MM.1S (cell line): ENCODE data around the gene HACL1.

Experiments
- DNase-seq: peaks from one replicate; pipeline ENCODE4 v3.0.0-alpha.2; 2015
- H2AFZ ChIP-seq: fragments of 300-600 bp; sonication (generic); 2 replicates; pipeline ENCODE4 v1.6.0; 2016; ENCODE audit warnings: antibody characterized with exemption, low read length
- H3F3A ChIP-seq: fragments of 300-600 bp; sonication (generic); 2 replicates; pipeline ENCODE4 v1.6.1; 2016; ENCODE audit warnings: mild to moderate bottlenecking, antibody characterized with exemption, low read length, moderate library complexity, mixed read lengths; ENCODE audit not compliant: insufficient read depth
- H3K27ac ChIP-seq: fragments of 300-600 bp; sonication (generic); 2 replicates; pipeline ENCODE4 v1.5.1; 2016; ENCODE audit warnings: mild to moderate bottlenecking, low read length
- H3K27me3 ChIP-seq: fragments of 300-600 bp; sonication (generic); replicated peaks from 2 replicates; pipeline ENCODE4 v1.6.0; 2016; ENCODE audit warnings: low read length; ENCODE audit not compliant: insufficient read depth
- H3K36me3 ChIP-seq: fragments of 300-600 bp; sonication (generic); replicated peaks from 2 replicates; pipeline ENCODE4 v1.6.1; 2016; ENCODE audit warnings: mild to moderate bottlenecking, low read length, mixed read lengths; ENCODE audit not compliant: insufficient read depth
- H3K4me1 ChIP-seq: fragments of 300-600 bp; sonication (generic); 2 replicates; pipeline ENCODE4 v1.6.1; 2016; ENCODE audit warnings: low read length, mixed read lengths
- H3K4me2 ChIP-seq: fragments of 300-600 bp; sonication (generic); 2 replicates; pipeline ENCODE4 v1.6.0; 2016; ENCODE audit warnings: low read depth, low read length
- H3K4me3 ChIP-seq: fragments of 300-600 bp; sonication (generic); 2 replicates; pipeline ENCODE4 v1.5.1; 2016; ENCODE audit warnings: low read length, mixed read lengths
- H3K79me2 ChIP-seq: fragments of 300-600 bp; sonication (generic); 2 replicates; pipeline ENCODE4 v1.6.1; 2016; ENCODE audit warnings: mixed run types, low read length, mixed read lengths
- H3K9ac ChIP-seq: fragments of 300-600 bp; sonication (generic); 2 replicates; pipeline ENCODE4 v1.6.1; 2016; ENCODE audit warnings: low read length, mixed read lengths
- H3K9me2 ChIP-seq: fragments of 300-600 bp; sonication (generic); replicated peaks from 2 replicates; pipeline ENCODE4 v1.6.1; 2016; ENCODE audit warnings: mild to moderate bottlenecking, low read length, mixed read lengths; ENCODE audit not compliant: insufficient read depth
- H3K9me3 ChIP-seq: fragments of 300-600 bp; sonication (generic); replicated peaks from 2 replicates; pipeline ENCODE4 v1.6.1; 2016; ENCODE audit warnings: mild to moderate bottlenecking, low read length, mixed read lengths; ENCODE audit not compliant: insufficient read depth
- H4K20me1 ChIP-seq: fragments of 300-600 bp; sonication (generic); 2 replicates; pipeline ENCODE4 v1.6.1; 2016; ENCODE audit warnings: mild to moderate bottlenecking, low read length, moderate library complexity, mixed read lengths; ENCODE audit not compliant: insufficient read depth
- EZH2 ChIP-seq: fragments of 300-600 bp; sonication (generic); optimal IDR thresholded peaks from 2 replicates; pipeline ENCODE3; 2017; ENCODE audit warnings: low read depth, mild to moderate bottlenecking, antibody characterized with exemption, low read length, mixed read lengths
- EZH2phosphoT487 ChIP-seq: fragments of 300-600 bp; sonication (generic); IDR thresholded peaks from 2 replicates; pipeline ENCODE4 v1.6.1; 2018; ENCODE audit warnings: antibody characterized with exemption, low read length
- TF ChIP-seq, protein P1 (sequence below): fragments of 300-600 bp; sonication (generic); IDR thresholded peaks from 2 replicates; pipeline ENCODE4 v1.5.1; 2016; ENCODE audit warnings: antibody characterized with exemption, low read length, mixed read lengths

HACL1 gene

DNA sequence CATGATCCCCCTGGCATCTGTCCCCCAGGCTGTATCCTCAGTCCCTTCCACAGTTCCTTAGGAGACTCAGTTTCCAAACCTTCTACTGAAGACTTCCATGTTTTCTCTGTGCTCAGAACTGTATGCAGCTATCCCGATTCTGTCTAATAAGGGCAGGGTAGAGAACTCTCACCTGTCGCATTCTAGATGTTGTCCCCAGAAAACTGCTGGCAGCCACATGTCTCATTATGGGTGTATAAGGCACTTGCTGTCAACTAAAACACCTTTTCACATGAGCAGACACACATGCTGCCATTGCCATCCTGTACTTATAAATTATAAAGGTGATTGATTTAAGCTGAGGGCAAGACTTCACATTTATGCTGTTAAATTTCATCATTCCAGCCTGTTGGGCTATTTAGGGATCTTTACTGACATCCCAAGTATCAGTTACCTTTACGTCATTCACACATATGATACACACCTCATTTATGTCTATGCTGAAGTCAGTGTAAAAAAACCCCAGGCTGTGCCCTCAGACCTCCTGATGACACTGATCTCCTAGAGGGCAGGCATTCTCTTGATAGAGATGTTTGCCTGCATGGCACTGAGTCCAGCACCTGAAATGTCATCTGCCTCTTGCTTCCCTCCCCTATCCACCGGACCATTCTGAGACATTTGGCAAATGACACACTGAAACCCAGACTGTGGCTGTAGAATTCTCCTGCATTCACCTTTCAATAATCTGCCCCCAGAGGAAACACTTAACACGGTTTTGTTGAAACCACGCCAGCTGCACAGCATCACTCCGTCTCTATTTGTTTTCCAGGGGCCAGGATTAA, 36.0 kb upstream of the HACL1 start:
- no peak overlapping the region for H2AFZ ChIP-seq
- H3K9ac ChIP-seq = peak overlapping the region; percentile 5; the same call in 1 of the 2 replicates
- no peak overlapping the region for H3K4me3 ChIP-seq
- H3K4me1 ChIP-seq = peaks cover 22% of the 10 kb centered on the region
- no peaks in the 10 kb centered on the region for H3K79me2 ChIP-seq
- peak; percentile 65 for DNase-seq
- no peaks in the 10 kb centered on the region for H3K36me3 ChIP-seq
- H4K20me1 ChIP-seq = no peaks in the 10 kb centered on the region
- no peaks in the 10 kb centered on the region for H3K27me3 ChIP-seq
- no peaks in the 10 kb centered on the region for H3K9me3 ChIP-seq
- peak overlapping the region; percentile 64; the same call in 1 of the 2 replicates for H3K27ac ChIP-seq
- H3K4me2 ChIP-seq = peak overlapping the region; percentile 35
- H3F3A ChIP-seq = peaks cover 10% of the 10 kb centered on the region
- no peak for TF ChIP-seq EZH2phosphoT487
- no peak for TF ChIP-seq EZH2
- TF ChIP-seq, protein P1, sequence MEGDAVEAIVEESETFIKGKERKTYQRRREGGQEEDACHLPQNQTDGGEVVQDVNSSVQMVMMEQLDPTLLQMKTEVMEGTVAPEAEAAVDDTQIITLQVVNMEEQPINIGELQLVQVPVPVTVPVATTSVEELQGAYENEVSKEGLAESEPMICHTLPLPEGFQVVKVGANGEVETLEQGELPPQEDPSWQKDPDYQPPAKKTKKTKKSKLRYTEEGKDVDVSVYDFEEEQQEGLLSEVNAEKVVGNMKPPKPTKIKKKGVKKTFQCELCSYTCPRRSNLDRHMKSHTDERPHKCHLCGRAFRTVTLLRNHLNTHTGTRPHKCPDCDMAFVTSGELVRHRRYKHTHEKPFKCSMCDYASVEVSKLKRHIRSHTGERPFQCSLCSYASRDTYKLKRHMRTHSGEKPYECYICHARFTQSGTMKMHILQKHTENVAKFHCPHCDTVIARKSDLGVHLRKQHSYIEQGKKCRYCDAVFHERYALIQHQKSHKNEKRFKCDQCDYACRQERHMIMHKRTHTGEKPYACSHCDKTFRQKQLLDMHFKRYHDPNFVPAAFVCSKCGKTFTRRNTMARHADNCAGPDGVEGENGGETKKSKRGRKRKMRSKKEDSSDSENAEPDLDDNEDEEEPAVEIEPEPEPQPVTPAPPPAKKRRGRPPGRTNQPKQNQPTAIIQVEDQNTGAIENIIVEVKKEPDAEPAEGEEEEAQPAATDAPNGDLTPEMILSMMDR = no peak; the same call in 1 of the 2 replicates
- no peaks in the 10 kb centered on the region for H3K9me2 ChIP-seq

DNA sequence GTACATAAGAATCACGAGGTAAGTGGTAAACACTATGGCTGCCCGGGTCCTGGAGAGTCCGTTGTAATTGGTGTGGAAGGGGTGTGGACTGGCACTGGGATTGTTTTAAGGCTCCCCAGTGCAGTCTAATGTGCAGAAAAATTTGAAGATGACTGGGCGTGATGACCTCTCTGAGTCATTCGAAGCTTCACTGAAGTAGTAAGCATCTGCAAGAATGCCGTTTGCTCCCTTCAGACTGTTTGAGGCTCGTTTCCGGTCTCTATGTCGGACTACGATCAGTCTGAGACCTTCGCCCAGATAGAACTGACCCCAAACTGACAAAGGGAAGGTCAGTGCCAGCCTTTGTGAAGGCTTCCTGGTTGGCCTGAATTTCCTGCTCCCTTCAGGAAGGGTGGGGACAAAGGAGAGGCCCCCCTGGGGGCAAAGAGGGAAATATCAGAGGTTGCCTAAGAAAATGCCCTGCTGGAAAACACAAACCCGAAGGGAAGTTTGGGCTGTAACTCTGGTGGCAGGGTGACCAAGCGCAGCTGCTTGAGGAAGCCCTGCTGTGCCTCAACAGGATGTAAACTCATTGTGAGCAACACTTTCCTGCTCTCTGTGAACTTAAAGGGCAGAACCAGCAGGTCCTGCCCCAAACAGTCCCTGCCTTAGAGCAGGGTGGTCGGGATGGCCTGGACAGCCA, 34.8 kb upstream of the HACL1 start:
- H3K27me3 ChIP-seq = no peaks in the 10 kb centered on the region
- H3K4me1 ChIP-seq = peaks cover 22% of the 10 kb centered on the region
- no peak for DNase-seq
- H3K9me3 ChIP-seq = no peaks in the 10 kb centered on the region
- TF ChIP-seq EZH2phosphoT487 = no peak
- TF ChIP-seq, protein P1 = no peak
- TF ChIP-seq EZH2 = no peak
- H3K9ac ChIP-seq = no peak overlapping the region
- no peak overlapping the region for H3K27ac ChIP-seq
- H3K79me2 ChIP-seq = no peaks in the 10 kb centered on the region
- no peak overlapping the region for H3K4me3 ChIP-seq
- no peaks in the 10 kb centered on the region for H3K9me2 ChIP-seq
- no peak overlapping the region for H2AFZ ChIP-seq
- H3K4me2 ChIP-seq = no peak overlapping the region
- H4K20me1 ChIP-seq = no peaks in the 10 kb centered on the region
- peaks cover 10% of the 10 kb centered on the region for H3F3A ChIP-seq
- no peaks in the 10 kb centered on the region for H3K36me3 ChIP-seq

DNA sequence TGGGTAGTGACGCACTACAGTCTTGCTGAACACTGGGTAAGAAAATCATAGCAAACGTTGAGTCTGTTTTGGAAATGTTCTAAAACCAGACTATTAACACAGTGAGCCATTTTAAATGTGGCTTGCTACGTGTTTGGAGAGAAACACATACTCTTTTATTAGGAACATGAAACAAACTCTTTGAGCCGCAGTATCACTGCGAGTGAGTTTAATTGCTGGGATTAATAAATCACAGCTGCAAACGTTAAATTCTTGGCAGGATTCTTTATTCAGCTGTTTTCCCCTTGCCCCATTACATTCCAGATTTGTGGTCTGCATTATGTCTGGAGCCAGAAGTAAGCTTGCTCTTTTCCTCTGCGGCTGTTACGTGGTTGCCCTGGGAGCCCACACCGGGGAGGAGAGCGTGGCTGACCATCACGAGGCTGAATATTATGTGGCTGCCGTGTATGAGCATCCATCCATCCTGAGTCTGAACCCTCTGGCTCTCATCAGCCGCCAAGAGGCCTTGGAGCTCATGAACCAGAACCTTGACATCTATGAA, 33.8 kb upstream of the HACL1 start:
- H3K4me1 ChIP-seq = peaks cover 29% of the 10 kb centered on the region
- H3K9me2 ChIP-seq = no peaks in the 10 kb centered on the region
- no peak for DNase-seq
- no peaks in the 10 kb centered on the region for H4K20me1 ChIP-seq
- no peaks in the 10 kb centered on the region for H3K9me3 ChIP-seq
- no peaks in the 10 kb centered on the region for H3K27me3 ChIP-seq
- no peak overlapping the region for H3K27ac ChIP-seq
- H3K9ac ChIP-seq = no peak overlapping the region
- no peak overlapping the region for H3K4me2 ChIP-seq
- H2AFZ ChIP-seq = no peak overlapping the region
- no peaks in the 10 kb centered on the region for H3K36me3 ChIP-seq
- TF ChIP-seq EZH2phosphoT487 = no peak
- TF ChIP-seq, protein P1 = no peak
- no peak for TF ChIP-seq EZH2
- H3F3A ChIP-seq = peaks cover 10% of the 10 kb centered on the region
- no peaks in the 10 kb centered on the region for H3K79me2 ChIP-seq
- no peak overlapping the region for H3K4me3 ChIP-seq
